ENCODE measurements around the gene PTPN13. TPM values are rescaled to one million over a fixed set of nuclear protein-coding genes. Genes with fewer than 3 reads are reported as not detected.

Gene PTPN13
- total RNA-seq, 2 donors from 2014 or later: 130 to 238 TPM

GRCh38 chr4:86558797-86559196 lies 35.3 kb upstream of the PTPN13 start:
- H3K27me3 ChIP-seq (ENCODE audit: control insufficient read depth, insufficient read depth, low read length, poor library complexity, severe bottlenecking): peaks cover 66% of the 10 kb centered on the region
- no peak overlapping the region for H3K9ac ChIP-seq (ENCODE audit: extremely low read depth, low read length, poor library complexity, severe bottlenecking)
- H3K27ac ChIP-seq (ENCODE audit: low read depth, low read length): no peak overlapping the region
- H3K36me3 ChIP-seq (ENCODE audit: control insufficient read depth, insufficient read depth, low read length): no peaks in the 10 kb centered on the region
- Mint-ChIP-seq H3K4me3 (no peak overlapping the region), H3K36me3 (ENCODE audit: low read depth) (no peaks in the 10 kb centered on the region), H3K9me3 (no peaks in the 10 kb centered on the region), H3K4me1 (peaks cover 28% of the 10 kb centered on the region), H3K27ac (no peak overlapping the region), H3K27me3 (ENCODE audit: insufficient read depth) (peaks cover 61% of the 10 kb centered on the region)
- H3K4me3 ChIP-seq (ENCODE audit: low read length): no peak overlapping the region
- no peak for TF ChIP-seq CTCF (conservative IDR thresholded peaks at IDR 0.05)
- DNase-seq: no peak
- WGBS, 2 experiments (ENCODE audit: insufficient coverage in 1 of 2, insufficient read length in 1 of 2): 100% methylated on average over 1 of the region's 1 CpG; no CpG with 5 or more reads in 1 of the 2 experiments
- H3K9me3 ChIP-seq (ENCODE audit: control insufficient read depth, low read length): no peaks in the 10 kb centered on the region
- peaks cover 5% of the 10 kb centered on the region for H3K4me1 ChIP-seq (ENCODE audit: control insufficient read depth, insufficient read depth, low read length)

GRCh38 chr4:86560447-86560846 lies 33.7 kb upstream of the PTPN13 start:
- Mint-ChIP-seq H3K27me3 (ENCODE audit: insufficient read depth) (peaks cover 63% of the 10 kb centered on the region), H3K36me3 (ENCODE audit: low read depth) (no peaks in the 10 kb centered on the region), H3K4me1 (peaks cover 33% of the 10 kb centered on the region), H3K27ac (no peak overlapping the region), H3K9me3 (no peaks in the 10 kb centered on the region), H3K4me3 (no peak overlapping the region)
- 17% methylated on average over 2 of the region's 2 CpGs; no CpG with 5 or more reads in 1 of the 2 experiments for WGBS, 2 experiments (ENCODE audit: insufficient coverage in 1 of 2, insufficient read length in 1 of 2)
- TF ChIP-seq CTCF (conservative IDR thresholded peaks at IDR 0.05): peak; percentile 30
- H3K27me3 ChIP-seq (ENCODE audit: control insufficient read depth, insufficient read depth, low read length, poor library complexity, severe bottlenecking): peaks cover 73% of the 10 kb centered on the region
- H3K27ac ChIP-seq (ENCODE audit: low read depth, low read length): no peak overlapping the region
- no peak overlapping the region for H3K4me3 ChIP-seq (ENCODE audit: low read length)
- peaks cover 5% of the 10 kb centered on the region for H3K4me1 ChIP-seq (ENCODE audit: control insufficient read depth, insufficient read depth, low read length)
- no peak for DNase-seq
- no peaks in the 10 kb centered on the region for H3K36me3 ChIP-seq (ENCODE audit: control insufficient read depth, insufficient read depth, low read length)
- no peaks in the 10 kb centered on the region for H3K9me3 ChIP-seq (ENCODE audit: control insufficient read depth, low read length)
- H3K9ac ChIP-seq (ENCODE audit: extremely low read depth, low read length, poor library complexity, severe bottlenecking): no peak overlapping the region

GRCh38 chr4:86561256-86561655 lies 32.9 kb upstream of the PTPN13 start:
- Histone ChIP-seq H3K9me3 (ENCODE audit: control insufficient read depth, low read length) (no peaks in the 10 kb centered on the region), H3K27me3 (ENCODE audit: control insufficient read depth, insufficient read depth, low read length, poor library complexity, severe bottlenecking) (peaks cover 78% of the 10 kb centered on the region), H3K9ac (ENCODE audit: extremely low read depth, low read length, poor library complexity, severe bottlenecking) (no peak overlapping the region), H3K36me3 (ENCODE audit: control insufficient read depth, insufficient read depth, low read length) (no peaks in the 10 kb centered on the region), H3K4me1 (ENCODE audit: control insufficient read depth, insufficient read depth, low read length) (peaks cover 5% of the 10 kb centered on the region), H3K4me3 (ENCODE audit: low read length) (no peak overlapping the region), H3K27ac (ENCODE audit: low read depth, low read length) (no peak overlapping the region)
- 100% methylated on average over 1 of the region's 1 CpG; no CpG with 5 or more reads in 1 of the 2 experiments for WGBS, 2 experiments (ENCODE audit: insufficient coverage in 1 of 2, insufficient read length in 1 of 2)
- H3K36me3 Mint-ChIP-seq (ENCODE audit: low read depth): no peaks in the 10 kb centered on the region
- peaks cover 71% of the 10 kb centered on the region for H3K27me3 Mint-ChIP-seq (ENCODE audit: insufficient read depth)
- H3K9me3 Mint-ChIP-seq: no peaks in the 10 kb centered on the region
- no peak for DNase-seq
- no peak overlapping the region for H3K4me3 Mint-ChIP-seq
- no peak for TF ChIP-seq CTCF (conservative IDR thresholded peaks at IDR 0.05)
- peaks cover 37% of the 10 kb centered on the region for H3K4me1 Mint-ChIP-seq
- no peak overlapping the region for H3K27ac Mint-ChIP-seq
